ENCODE measurements around the gene MARCO. TPM values are rescaled to one million over a fixed set of nuclear protein-coding genes. Genes with fewer than 3 reads are reported as not detected.
A peak's percentile ranks its signal among the peaks of the same experiment; 100 is the strongest.
"Not testable (repeated sequence)": the region's sequence is repeated elsewhere in the genome, so short reads cannot be mapped to it uniquely, and the experiment has no call there.

Gene MARCO
- total and polyA plus RNA-seq, 8 donors, result 0.45 to 16.3 (median 2.0) TPM; not detected in 1

DNA sequence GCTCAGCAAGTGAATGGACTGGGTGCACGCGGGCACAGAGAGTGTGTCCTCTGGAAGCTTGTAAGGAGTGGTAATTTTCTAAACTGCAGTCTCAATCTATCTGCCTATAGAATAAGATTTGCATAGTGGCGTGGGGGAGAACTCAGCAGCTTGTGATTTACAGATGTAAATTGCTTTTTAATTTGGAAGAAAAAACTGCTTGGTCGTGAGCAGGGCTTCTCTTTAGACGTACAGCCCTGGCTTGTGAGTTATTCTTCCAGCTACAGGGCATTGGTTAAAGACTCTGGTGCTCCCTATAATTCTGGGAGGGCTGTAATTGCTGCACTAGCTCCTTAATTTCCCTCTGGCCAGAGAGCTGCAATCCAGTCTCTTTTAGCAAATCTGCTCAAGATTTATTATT lies 84.9 kb downstream of the MARCO start:
- no peaks in the 10 kb centered on the region for H3K4me1 ChIP-seq
- no peaks in the 10 kb centered on the region for H3K9me3 ChIP-seq
- peaks cover 0 to 11% (median 0%) of the 10 kb centered on the region in 3 donors for H3K27me3 ChIP-seq
- H3K27ac ChIP-seq, result no peak overlapping the region
- no peak overlapping the region for H3K4me3 ChIP-seq
- no peaks in the 10 kb centered on the region for H3K36me3 ChIP-seq
- intact Hi-C loops (cut with DNase I; ENCODE audit: low total_unique reads), result no loop called here
- WGBS, 5 donors, result 55 to 72% (median 64%) methylated on average over 5 of the region's 5 CpGs
- TF ChIP-seq POLR2A (IDR thresholded peaks at IDR 0.05), result no peak
- TF ChIP-seq, protein P1, sequence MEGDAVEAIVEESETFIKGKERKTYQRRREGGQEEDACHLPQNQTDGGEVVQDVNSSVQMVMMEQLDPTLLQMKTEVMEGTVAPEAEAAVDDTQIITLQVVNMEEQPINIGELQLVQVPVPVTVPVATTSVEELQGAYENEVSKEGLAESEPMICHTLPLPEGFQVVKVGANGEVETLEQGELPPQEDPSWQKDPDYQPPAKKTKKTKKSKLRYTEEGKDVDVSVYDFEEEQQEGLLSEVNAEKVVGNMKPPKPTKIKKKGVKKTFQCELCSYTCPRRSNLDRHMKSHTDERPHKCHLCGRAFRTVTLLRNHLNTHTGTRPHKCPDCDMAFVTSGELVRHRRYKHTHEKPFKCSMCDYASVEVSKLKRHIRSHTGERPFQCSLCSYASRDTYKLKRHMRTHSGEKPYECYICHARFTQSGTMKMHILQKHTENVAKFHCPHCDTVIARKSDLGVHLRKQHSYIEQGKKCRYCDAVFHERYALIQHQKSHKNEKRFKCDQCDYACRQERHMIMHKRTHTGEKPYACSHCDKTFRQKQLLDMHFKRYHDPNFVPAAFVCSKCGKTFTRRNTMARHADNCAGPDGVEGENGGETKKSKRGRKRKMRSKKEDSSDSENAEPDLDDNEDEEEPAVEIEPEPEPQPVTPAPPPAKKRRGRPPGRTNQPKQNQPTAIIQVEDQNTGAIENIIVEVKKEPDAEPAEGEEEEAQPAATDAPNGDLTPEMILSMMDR (IDR thresholded peaks at IDR 0.05), result no peak
- no peak for TF ChIP-seq POLR2AphosphoS5 (IDR thresholded peaks at IDR 0.05)
- TF ChIP-seq EP300 (IDR thresholded peaks at IDR 0.05), result no peak
- no peak for DNase-seq

DNA sequence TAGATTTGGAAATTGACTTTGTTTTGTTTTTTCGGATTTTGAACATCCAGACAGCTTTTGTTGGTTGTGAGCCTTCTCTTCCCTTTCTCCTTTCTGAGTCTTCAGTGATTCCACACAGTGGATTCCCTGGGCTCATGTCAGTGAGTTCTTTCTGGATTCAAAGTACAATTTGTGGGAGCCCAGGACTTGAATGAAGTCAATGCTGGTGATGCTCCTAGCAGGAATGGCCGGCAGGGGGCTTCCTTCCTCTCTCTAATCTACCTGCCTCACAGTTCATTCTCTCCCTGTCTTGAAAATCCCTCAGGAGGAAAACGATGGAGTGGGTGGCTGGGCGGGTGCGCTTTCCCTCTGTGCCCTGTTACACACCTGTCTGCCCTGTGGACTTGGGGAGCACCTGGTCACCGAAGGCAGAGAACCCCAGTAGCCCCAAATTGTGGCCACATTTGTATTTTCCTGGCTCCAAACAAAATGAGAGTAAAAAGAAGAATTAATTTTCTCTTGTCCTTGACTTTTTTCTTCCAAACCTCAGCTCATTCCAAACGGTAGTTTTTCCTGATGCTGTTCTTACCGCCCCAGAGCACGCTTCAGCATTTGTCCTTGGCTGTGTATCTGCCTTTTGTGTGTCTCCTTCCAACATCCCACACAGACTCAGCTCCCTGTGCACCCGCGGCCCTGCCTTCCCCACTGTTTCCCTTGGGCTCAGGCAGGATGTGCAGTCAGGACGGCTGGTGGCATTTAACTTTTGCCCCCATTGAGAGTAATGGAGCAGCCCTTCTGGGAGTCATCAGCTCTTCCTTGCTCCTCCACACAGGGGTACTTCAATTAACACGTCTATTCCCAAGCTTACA lies 86.6 kb downstream of the MARCO start:
- 56 to 73% (median 64%) methylated on average over 13 of the region's 13 CpGs for WGBS, 5 donors
- peak; percentile 37 to 59 for DNase-seq

DNA sequence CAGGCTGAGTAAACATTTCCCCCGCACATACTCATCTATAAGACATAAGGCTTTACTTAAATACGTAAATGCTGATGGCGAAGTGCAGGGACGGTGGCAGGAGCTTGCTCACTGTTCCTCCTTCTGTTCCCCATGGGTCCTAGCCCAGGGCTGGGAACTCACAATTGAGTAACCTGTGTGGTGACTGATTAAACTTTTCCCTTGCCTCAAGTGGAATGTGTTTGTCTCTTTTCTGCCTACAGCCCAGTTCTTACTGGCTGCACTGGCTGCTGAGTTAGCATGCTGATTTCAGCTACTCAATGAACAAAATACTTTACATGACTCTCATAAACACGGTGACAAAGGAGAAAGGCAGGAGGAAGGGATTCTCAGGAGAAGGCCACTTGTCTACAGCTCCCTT lies 87.3 kb downstream of the MARCO start:
- 64 to 67% (median 64%) methylated on average over 5 of the region's 5 CpGs for WGBS, 5 donors
- no peak for TF ChIP-seq POLR2A (IDR thresholded peaks at IDR 0.05)
- TF ChIP-seq EP300 (IDR thresholded peaks at IDR 0.05), result no peak
- TF ChIP-seq, protein P1 (IDR thresholded peaks at IDR 0.05), result no peak
- TF ChIP-seq POLR2AphosphoS5 (IDR thresholded peaks at IDR 0.05), result no peak

More for the DNA sequence above, 86.6 kb downstream of the MARCO start:
- intact Hi-C loops (cut with DNase I; ENCODE audit: low total_unique reads), result no loop called here
- Histone ChIP-seq H3K4me1 (no peaks in the 10 kb centered on the region), H3K27me3 (peaks cover 0 to 11% (median 0%) of the 10 kb centered on the region in 3 donors), H3K9me3 (peaks cover 0 to under 1% (median 0%) of the 10 kb centered on the region in 4 donors), H3K4me3 (no peak overlapping the region), H3K27ac (no peak overlapping the region), H3K36me3 (no peaks in the 10 kb centered on the region)
- TF ChIP-seq, protein P1 (IDR thresholded peaks at IDR 0.05), result peak in 2 of 7 experiments; percentile 18 to 21
- TF ChIP-seq EP300 (IDR thresholded peaks at IDR 0.05), result no peak

DNA sequence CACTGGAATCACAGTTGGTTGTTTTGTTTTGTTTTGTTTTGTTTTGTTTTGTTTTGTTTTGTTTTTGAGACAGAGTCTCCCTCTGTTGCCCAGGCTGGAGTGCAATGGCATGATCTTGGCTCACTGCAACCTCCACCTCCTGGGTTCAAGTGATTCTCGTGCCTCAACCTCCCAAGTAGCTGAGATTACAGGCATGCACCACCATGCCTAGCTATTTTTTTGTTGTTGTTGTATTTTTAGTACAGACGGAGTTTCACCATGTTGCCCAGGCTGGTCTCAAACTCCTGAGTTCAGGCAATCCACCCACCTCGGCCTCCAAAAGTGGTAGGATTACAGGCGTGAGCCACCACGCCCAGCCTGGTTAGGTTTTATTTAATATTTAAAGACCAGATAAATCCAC lies 95.9 kb downstream of the MARCO start:
- H3K9me3 ChIP-seq, result peaks cover 0 to 21% (median 15%) of the 10 kb centered on the region in 4 donors
- H3K4me1 ChIP-seq; H3K4me3 ChIP-seq; DNase-seq; intact Hi-C loops (cut with DNase I; ENCODE audit: low total_unique reads); H3K27ac ChIP-seq; H3K27me3 ChIP-seq; H3K36me3 ChIP-seq: not testable (repeated sequence)
- 60 to 79% (median 70%) methylated on average over 5 of the region's 5 CpGs for WGBS, 5 donors

More for the DNA sequence above, 87.3 kb downstream of the MARCO start:
- no peaks in the 10 kb centered on the region for H3K4me1 ChIP-seq
- intact Hi-C loops (cut with DNase I; ENCODE audit: low total_unique reads), result no loop called here
- H3K36me3 ChIP-seq, result no peaks in the 10 kb centered on the region
- DNase-seq, result no peak
- H3K27me3 ChIP-seq, result peaks cover 0 to 11% (median 0%) of the 10 kb centered on the region in 3 donors
- peaks cover 0 to 5% (median 5%) of the 10 kb centered on the region in 4 donors for H3K9me3 ChIP-seq
- no peak overlapping the region for H3K4me3 ChIP-seq
- no peak overlapping the region for H3K27ac ChIP-seq

DNA sequence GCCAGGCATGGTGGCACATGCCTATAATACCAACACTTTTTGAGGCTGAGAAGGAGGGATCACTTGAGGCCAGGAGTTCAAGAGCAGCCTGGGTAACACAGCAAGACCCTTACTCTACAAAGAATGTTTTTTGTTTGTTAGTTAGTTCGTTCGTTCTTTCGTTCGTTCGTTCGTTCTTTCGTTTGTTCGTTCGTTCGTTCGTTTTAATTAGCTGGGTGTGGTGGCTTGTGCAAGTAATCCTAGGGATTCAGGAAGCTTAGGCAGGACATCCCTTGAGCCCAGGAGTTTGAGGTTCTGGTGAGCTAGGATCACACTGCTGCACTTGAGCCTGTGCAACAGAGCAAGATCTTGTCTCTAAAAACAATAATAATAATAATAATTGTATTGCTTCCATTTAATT lies 98.7 kb downstream of the MARCO start:
- no peaks in the 10 kb centered on the region for H3K4me1 ChIP-seq
- TF ChIP-seq, protein P1 (IDR thresholded peaks at IDR 0.05), result no peak
- TF ChIP-seq POLR2AphosphoS5 (IDR thresholded peaks at IDR 0.05) (no peak), EP300 (IDR thresholded peaks at IDR 0.05) (no peak), POLR2A (IDR thresholded peaks at IDR 0.05) (no peak)
- H3K27ac ChIP-seq, result no peak overlapping the region
- peaks cover 0 to 3% (median 0%) of the 10 kb centered on the region in 3 donors for H3K27me3 ChIP-seq
- DNase-seq, result no peak
- peaks cover 0 to 8% (median 6%) of the 10 kb centered on the region in 4 donors for H3K9me3 ChIP-seq
- no peaks in the 10 kb centered on the region for H3K36me3 ChIP-seq
- no peak overlapping the region for H3K4me3 ChIP-seq
- WGBS, 5 donors, result 85 to 89% (median 88%) methylated on average over 11 of the region's 11 CpGs
- intact Hi-C loops (cut with DNase I; ENCODE audit: low total_unique reads), result no loop called here

Data from stomach (tissue), 9 donors.